ENCODE data around the gene PSMB3.
"Not testable (repeated sequence)": the region's sequence is repeated elsewhere in the genome, so short reads cannot be mapped to it uniquely, and the experiment has no call there.

PSMB3 gene

DNA sequence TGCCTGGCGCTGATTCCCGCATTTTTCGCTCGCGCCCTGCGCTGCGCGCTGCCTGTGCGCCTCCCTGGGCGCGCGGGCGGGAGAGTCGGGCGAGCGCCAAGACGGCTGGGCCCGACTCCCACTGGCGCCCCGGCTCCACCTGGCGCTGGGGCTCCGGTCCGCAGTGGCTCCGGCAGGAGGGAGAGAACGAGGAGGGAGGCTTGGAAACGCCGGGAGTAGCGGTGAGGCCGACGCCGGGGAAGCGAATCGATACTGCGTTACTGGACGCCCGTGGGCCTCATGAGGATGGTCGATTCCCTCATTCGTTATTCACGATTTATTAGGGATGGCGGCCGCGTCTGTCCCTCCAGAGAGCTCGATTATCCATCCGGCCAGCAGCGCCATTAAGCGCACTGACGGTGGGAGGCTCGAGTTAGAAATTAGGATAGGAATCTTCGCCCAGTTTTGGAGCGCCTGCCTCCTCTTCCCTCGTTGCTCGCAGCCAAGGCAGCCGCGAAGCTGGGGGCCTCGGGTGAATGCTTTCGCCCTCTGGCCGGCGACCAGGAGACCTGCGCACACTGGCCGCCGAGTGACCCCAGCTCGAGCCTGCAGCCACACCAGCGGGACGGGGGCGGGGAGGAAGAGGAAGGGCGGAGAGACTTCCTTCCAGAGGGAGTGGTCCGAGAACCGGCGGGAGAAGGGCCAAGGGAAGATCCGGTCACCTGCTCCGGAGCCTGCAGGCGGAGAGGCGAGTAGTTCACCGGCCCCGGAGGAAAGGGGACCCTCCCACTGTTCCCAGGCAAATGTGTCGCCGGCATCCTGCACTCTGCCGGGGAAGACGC lies 3.1 kb upstream of the PSMB3 start:
- DNase-seq (ENCODE audit: low spot score) = peak; percentile 53

DNA sequence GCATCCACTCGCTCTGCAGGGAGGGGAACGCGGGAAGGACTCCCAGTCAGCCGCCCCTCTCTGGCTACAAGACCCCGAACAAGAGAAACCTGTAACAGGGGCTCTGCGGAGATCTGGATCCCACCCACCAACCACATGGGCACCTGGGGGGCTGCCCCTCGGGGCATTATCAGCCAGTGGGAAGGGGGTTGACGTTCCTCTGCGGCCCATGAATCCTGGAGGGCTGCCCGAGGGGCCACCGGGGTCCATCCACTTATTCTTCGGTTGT lies 2.6 kb upstream of the PSMB3 start:
- DNase-seq (ENCODE audit: low spot score) = no peak

DNA sequence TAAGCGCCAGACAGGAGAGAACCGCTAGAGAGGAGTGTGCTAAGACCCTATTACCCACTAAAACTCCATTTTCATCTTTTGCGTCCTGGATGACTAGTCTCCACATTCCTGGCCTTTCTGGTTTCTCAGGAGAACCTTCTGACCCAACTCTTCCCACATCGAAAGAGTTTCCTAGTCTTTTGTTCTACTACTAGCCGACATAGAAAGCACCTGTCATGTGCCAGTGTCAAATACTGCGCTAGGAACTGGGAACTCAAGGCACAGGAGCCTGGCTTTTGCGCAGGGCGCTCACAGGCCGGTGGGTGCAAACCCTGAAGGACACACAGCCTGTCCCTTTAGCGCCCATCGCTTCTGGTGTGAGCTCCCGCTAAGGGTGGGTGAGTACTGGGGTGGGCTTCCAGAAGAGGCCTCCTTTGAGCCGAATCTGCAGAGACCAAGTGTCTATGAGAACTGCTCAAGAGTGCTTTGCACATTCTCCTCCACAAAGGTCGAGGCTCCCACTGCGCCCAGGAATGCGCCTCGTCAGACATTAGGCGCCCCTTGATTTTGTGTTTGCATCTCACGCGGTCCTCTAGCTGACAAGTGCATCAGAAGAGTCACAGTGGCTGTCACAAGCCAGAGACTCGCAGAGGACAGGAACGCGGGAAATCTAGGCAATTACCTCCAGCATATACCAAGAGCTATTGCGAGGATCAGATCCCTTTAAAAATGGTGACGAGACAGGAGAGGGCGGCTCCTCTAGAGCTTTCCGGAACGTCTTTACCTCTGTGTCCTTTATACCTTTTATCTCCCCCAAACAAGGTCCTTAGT lies 2.0 kb upstream of the PSMB3 start:
- DNase-seq (ENCODE audit: low spot score) = no peak

DNA sequence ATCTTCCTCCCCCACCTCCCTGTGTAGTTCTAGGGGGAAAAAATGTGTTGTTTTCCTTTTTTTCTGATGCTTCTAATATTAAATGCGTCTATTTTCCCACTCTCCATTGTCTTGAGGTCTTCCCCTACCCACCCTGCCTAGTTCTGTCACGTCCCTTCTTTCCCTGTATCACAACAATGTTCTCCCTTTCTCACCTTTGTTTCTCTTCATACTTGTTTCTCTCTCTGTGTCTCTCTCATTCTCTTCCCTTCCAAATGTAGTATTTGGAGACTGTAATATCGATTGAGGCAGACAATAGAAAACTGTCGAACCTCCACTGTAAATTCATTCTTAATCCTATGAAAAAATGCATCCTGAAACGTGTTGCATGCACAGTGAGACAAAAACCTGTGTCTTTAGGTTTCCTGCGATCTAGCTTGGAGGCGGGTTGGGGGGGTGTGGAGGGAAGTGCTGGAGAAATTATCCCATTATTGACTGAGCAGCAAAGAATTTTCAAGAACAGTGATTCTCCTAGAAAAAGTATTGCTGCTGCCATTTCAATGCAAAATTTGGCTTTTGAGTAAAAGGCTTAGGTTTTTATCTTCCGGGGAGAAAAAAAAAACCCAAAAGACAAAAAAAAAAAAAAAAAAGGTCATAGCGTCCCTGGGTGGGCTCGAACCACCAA lies 1.3 kb upstream of the PSMB3 start:
- no peak for DNase-seq (ENCODE audit: low spot score)

DNA sequence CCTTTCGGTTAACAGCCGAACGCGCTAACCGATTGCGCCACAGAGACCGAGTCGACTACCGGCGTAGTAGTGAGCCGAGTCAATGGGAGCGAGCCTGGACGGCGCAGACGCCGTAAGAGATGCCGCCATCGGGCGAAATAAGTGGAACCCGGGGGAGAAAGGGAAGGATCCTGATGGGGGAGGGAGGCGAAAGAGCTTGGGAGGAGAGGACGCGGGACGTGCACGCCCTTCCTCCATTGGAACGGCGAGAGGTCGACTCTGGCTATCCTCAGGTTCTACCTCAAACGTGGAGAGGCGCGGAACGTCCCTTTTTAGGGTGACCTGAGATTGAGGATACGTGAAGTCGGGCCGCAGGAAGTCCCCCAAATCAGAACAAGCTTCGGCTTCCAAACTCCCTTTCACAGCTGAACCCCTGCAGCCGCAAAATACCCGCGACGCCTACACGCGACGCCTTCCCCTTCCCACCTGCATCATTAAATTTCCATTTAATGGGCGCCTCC lies 683 bp upstream of the PSMB3 start:
- peak; percentile 86 for DNase-seq (ENCODE audit: low spot score)

DNA sequence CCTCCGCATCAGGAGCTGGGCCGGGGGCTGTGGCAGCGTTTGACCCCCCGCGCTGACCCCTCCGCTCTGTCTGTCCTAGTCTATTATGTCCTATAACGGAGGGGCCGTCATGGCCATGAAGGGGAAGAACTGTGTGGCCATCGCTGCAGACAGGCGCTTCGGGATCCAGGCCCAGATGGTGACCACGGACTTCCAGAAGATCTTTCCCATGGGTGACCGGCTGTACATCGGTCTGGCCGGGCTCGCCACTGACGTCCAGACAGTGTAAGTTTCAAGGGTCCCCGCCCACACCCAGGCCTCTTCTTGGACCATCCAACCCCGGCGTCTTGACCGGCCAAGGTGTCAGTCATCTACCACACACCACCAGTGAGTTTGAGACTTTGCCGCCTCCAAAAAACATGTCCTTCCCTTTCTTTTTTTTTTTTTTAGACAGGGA lies 548 bp downstream of the PSMB3 start:
- DNase-seq (ENCODE audit: low spot score) = no peak

DNA sequence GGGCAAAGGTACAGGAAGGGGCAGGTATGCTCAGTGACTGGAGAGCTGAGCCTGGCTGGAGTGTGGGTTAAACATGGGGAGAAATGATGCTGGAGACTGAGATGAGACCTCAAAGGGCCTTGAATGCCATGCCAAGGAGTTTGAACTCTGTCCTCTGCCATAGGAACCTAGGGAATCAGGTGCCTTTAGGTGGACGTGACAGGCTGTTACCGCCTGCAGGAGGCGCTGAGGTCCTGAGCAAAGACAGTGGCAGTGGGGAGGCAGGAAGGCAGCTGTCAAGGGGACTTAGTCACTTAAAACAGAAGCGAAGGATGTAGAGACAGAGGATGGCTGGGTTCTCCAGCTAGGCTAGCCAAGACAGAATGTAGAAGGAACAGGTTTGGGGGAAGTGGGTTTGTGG lies 9.1 kb downstream of the PSMB3 start:
- no peak for DNase-seq (ENCODE audit: low spot score)

DNA sequence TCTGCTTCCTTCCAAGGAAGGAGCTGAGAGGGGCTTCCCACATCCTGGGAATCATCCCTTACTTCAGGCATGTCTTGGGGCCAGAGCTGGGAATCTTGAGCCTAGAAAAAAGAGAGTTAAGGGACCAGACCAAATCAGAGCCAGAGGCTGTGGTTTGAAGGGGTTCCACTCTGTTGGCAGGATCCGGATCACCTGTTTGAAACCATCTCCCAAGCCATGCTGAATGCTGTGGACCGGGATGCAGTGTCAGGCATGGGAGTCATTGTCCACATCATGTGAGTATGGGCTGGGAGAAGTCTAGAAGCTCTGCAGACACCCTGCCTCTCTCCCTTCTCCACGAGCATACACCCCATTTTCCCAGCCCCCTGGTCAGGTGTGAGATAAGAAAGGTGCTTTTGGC lies 9.7 kb downstream of the PSMB3 start:
- no peak for DNase-seq (ENCODE audit: low spot score)

DNA sequence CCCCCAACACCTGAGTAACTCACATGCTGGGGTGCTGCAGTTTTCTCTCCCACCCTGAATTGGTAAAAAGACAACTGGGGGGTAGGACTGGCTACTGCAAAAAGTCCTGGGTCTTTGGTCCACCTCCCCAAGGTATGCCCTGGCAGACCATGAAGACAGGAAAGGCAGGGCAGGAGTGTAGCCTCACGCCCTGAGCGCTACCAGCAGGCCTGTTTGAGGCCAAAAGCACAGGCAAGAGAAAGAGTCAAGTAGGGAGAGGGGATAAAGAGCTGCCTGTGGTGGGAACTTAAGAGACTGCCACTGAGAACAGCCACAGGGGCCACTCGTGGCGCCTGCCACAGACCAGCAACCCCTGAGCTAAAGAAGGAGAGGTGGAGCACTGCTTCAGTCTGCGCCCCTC lies 13.8 kb downstream of the PSMB3 start:
- no peak for DNase-seq (ENCODE audit: low spot score)

DNA sequence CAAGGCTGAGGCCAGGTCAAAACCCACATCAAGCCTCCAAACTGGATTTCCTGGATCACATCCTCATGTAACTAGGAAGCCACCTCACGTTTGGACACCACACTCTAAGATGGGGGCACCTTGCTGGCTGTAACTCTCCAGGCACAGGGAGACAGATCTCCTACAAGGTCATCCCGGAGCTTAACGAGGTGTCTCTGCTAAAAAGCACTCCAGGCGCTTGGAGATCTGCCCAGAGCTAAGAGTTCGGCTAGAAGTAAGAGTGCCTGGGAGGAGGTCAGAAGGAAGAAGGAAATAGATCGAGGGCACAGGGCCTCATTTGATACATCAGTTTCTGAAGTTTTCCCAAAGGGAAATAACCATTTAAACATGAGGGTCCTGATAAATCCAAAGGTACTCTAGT lies 15.9 kb downstream of the PSMB3 start:
- DNase-seq (ENCODE audit: low spot score) = no peak

DNA sequence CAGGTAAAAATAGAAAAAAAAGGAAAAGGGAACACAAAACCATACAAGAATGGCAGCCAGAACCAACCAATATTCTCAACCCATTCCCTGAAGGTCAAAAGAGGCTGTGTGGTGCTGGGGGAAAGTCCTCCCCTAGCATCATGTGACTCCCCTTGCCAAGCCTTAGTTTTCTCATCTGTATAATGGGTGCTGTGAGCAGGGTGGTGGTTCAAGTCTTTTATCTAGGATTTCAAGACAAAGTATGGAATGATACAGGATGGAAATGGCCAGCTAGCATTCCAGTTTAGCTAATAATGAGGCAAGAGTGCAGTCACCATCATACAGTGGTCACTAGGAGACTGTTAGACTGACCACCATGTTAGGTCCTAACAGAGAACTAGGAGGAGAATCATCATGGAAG lies 20.7 kb downstream of the PSMB3 start:
- DNase-seq (ENCODE audit: low spot score) = no peak

DNA sequence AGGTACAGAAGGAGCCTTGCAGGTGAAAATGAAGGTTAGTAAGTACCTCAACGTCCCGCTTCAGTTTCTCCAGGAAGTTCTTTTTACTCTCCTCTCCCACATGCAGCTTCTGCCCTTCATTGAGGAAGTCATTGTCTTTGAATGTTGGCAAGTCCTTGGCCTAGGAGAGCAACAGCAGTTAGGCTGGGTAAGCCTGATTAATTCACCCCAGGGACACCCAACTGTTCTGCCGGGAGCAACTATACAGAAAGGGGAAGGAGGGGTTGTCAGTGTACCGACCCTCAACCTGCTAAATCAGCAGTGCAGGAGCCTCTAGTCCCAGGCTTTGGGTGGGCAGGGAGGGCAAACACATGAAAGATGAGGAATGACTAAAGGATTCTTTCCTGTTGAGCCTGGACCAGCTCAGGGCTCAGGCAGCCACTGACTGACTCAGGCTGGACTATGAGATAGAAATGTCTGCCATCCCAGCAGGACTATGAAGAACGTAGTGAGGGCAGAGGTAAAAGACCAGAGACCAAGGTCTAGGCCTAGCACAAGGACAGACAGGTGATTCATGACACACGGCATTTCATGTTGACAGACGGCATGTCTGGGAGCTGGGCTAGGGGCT lies 25.2 kb downstream of the PSMB3 start:
- DNase-seq (ENCODE audit: low spot score) = peak; percentile 35

DNA sequence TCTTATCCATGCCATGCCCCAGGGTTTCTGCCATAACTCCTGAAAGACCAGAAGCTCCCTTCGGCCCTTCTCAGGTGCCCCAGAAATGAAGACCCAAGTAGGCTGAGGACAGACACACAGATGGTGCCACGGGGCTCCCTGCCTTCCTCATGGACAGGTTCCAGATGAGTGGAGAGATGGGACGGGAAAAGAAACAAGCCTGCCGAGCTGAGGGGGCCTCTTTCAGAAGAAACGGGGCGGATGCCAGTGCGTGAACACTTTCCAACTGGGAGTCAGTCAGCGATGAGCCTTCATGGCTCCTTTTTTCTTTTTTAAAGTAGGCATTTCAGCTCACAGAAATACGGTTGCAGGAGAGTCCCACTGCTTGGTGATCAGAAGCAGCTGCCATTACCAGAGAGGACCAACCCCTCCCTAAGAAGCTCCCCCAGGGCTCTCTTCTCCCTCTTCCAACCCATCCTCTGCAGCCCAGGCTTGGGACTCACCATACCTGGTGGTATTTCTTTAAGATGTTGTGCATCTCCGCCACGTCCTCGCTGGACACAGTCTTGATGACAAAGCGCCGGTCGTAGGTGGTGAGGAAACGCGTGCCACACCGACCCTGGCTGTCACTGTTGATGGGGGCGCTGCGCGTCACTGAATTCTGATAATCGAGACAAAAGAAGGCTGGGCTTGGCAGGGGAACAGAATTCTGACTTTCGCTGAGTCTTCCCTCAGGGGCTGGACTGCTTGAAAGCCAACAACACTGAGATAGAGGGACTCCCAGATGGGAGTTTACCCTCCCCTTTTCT lies 27.6 kb downstream of the PSMB3 start:
- DNase-seq (ENCODE audit: low spot score) = no peak

DNA sequence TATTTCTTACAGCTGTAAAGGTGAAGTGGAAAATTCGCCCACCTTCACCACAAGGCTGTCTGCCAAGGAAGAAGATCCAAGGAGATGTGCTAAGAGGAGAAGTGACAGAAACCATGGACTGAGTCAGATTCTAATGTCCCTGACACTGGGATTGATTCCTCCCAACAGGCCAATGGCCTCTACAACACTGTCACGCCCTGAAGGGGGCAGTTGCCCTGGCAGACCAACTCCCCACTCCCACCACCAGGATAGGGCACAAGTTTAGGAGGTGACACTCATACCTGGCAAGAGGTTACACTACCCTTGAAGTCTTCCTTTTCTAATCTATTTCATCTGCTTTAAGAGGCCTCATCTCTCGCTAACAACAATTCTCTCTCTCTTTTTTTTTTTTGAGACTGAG lies 30.7 kb downstream of the PSMB3 start:
- no peak for DNase-seq (ENCODE audit: low spot score)

DNA sequence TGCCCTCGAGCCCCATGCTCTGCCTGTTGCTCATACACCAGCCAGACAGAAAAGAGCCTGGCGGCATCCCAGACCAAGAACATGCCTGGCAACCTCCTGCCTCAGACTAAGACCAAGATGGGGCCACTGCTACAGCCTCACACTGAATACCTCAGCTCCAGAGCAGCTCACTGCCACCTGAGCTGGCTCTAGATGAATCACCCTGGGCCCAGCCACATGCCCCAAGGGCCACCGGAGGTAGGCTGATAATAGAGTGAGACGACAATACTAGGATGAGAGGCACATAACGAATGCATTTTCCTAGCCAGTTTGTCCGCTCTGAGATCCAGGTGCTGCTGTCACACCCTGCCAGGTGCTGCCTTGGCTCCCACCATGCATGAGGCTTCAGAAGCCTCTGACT lies 33.8 kb downstream of the PSMB3 start:
- DNase-seq (ENCODE audit: low spot score) = no peak

DNA sequence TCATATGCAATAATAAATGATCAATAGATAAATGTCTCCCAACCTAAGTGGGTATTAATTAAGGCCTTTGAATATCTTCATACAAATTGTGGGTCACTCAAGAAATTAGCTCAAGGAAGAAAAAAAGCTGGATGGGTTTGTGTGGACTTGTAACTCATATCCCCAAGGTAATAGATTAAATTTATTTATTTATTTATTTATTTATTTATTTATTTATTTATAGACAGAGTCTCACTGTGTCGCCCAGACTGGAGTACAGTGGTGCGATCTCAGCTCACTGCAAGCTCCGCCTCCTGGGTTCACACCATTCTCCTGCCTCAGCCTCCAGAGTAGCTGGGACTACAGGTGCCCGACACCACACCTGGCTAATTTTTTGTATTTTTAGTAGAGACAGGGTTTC lies 35.5 kb downstream of the PSMB3 start:
- not testable (repeated sequence) for DNase-seq (ENCODE audit: low spot score)

DNA sequence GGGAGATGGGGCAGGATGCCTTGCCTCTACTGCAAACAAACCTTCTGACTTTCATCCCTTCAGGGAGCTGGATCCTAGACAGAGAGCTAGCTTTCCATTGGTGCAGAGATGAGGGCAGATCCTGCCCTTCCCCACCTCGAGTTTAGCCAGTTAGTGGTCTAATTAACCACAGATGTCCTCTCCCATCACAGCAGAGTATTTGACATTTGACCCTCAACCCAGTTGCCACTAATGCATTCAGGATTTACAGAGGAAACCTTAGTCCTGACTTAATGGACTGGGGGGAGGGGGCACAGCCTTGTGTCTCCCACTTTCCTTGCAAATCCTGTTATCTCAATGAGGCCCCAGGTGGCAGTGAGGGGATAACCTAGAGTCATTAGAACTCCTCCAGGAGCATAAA lies 36.6 kb downstream of the PSMB3 start:
- no peak for DNase-seq (ENCODE audit: low spot score)

DNA sequence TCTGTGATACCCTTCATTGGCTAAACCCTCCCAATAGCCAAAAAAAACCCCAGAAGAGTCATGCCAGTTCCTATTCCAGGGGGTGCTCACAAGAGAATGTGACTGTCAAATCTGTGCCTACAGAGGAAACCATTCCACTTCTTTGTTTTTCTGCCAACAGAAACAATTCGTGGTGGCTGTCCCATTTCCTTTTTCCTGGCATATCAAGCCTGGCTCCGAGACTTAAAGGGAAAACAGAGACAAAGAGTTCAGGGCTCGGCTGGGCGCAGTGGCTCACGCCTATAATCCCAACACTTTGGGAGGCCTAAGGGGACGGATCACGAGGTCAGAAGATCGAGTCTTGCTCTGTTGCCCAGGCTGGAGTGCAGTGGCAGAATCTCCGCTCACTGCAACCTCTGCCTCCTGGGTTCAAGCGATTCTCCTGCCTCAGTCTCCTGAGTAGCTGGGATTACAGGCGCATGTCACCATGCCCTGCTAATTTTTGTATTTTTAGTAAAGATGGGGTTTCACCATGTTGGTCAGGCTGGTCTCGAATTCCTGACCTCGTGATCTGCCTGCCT lies 37.7 kb downstream of the PSMB3 start:
- not testable (repeated sequence) for DNase-seq (ENCODE audit: low spot score)

DNA sequence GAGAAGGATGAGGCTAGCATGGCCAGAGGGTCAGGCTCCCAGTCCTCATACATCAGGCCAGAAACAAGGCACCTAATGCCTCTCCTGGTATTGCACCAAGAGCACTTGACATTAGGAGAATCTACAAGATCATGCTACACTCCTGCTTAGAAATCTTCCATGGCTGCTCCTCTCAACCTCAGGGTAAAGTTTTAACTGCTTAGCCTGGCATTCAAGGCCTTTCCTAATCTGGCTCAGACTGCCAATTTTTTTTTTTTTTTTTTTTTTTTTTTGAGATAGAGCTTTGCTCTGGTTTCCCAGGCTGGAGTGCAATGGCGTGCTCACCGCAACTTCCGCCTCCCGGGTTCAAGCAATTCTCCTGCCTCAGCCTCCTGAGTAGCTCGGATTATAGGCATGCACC lies 38.6 kb downstream of the PSMB3 start:
- no peak for DNase-seq (ENCODE audit: low spot score)

DNA sequence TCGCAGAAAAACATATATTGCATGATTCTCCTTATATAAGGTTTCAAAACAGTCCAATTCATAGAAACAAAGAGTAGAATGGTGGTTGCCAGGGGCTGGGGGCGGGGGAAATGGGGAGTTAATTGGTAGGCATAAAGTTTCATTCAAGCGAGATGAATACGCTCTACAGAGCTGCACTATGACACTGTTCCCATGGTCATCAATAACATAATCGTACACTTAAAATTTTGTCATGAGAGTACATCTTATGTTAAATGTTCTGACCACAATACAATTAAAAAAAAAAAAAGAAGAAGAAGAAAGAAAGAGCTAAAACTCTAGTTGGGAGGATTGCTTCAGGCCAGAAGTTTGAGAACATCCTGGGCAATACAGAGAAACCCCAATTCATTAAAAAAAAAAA lies 41.7 kb downstream of the PSMB3 start:
- no peak for DNase-seq (ENCODE audit: low spot score)

DNA sequence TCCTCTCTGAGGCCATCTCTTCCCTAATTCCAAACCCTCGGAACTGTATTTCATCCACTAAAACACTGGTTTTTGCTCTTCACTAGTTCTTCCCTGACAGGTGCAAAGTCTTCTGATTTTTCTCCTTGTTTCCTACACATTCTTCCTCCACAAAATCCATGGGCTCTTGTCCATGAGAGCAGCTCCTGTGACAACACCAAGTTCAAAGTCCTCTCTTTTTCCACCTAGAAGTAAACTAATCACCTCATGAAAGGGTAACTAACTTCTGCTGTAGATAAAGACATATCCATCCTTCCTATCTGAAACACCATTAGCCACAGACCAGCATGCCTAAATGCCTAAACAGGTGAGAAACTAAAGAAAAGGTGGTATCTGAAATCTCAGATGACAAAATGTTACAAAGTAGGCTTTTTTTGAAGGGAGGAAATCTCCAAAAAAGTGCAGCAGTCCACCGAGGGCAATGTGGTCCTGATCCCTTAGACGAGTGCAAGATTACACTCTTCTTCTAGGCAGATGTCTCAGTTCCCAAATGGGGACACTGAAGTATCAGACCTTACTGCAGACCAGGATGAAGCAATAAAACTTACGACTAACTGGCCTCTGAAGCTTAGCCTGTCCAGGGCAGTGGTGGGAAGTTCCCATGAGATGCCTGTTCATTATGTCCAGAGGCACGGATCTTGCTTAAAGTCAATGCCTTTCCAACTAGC lies 44.1 kb downstream of the PSMB3 start:
- DNase-seq (ENCODE audit: low spot score) = no peak
